GM10266 (cell line): ENCODE measurements around the gene UBTD1.

Experiments
- DNase-seq: peaks from one replicate; pipeline ENCODE4 v3.0.0; 2012; ENCODE audit errors: extremely low spot score
- TF ChIP-seq, protein P1 (sequence below): IDR thresholded peaks from 2 replicates; pipeline ENCODE4 v1.5.1; 2012; ENCODE audit warnings: mild to moderate bottlenecking, low read depth; ENCODE audit not compliant: control insufficient read depth, insufficient read depth; ENCODE audit errors: missing control alignments

UBTD1 gene

DNA sequence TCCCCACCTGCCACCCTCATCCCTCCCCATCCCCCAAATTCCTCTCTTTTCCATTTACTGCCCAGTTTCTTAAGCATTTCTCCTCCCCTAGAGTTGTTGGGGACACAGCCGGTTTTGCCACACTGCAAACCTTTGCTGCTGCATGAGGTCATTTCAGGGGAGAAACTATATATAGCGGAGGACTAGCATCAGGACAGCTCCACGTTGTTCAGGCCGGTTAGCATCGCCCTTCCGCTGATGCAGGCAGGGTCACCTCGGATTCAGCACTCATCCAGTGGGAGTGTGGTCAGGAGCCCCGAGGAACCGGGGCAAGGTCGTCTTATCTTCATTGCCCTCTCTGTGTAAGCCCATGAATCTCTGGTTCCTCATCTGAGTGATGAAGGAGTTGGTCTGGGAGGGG, 15.6 kb downstream of the UBTD1 start:
- DNase-seq: no peak
- TF ChIP-seq, protein P1, sequence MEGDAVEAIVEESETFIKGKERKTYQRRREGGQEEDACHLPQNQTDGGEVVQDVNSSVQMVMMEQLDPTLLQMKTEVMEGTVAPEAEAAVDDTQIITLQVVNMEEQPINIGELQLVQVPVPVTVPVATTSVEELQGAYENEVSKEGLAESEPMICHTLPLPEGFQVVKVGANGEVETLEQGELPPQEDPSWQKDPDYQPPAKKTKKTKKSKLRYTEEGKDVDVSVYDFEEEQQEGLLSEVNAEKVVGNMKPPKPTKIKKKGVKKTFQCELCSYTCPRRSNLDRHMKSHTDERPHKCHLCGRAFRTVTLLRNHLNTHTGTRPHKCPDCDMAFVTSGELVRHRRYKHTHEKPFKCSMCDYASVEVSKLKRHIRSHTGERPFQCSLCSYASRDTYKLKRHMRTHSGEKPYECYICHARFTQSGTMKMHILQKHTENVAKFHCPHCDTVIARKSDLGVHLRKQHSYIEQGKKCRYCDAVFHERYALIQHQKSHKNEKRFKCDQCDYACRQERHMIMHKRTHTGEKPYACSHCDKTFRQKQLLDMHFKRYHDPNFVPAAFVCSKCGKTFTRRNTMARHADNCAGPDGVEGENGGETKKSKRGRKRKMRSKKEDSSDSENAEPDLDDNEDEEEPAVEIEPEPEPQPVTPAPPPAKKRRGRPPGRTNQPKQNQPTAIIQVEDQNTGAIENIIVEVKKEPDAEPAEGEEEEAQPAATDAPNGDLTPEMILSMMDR: no peak

DNA sequence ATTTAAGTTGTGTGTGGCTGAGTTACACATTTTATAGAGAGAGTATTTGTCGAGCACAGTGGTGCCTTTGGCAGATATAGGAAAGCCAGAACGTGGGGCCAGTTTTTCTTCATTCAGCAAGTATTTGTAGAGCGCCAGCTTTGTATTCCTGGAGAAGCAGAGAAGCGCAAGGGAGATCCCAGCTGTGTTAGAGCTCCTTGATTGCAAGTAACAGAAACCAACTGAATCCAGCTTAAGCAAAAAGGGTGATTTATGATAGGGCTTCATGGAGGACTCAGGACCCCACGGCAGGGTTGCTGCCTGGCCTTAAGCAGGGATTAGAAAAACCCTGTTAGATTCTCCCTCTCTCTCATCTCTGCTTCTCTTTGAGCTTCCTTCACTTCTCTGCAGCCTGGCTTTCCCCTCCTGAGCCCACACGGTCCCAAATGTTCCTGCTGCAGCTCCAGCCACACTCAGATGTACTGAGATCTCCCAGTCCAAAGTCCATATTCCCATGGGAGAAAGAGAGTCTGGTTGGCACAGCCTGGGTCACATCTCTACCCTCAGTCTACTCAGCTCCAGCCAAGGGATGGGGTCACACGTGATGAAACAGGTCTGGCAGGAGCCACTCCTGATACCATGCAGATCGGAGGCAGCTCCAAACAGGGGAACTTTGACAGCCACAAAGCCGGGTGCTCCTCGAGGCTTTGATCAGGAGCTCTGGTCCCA, 16.7 kb downstream of the UBTD1 start:
- TF ChIP-seq, protein P1: no peak
- no peak for DNase-seq

DNA sequence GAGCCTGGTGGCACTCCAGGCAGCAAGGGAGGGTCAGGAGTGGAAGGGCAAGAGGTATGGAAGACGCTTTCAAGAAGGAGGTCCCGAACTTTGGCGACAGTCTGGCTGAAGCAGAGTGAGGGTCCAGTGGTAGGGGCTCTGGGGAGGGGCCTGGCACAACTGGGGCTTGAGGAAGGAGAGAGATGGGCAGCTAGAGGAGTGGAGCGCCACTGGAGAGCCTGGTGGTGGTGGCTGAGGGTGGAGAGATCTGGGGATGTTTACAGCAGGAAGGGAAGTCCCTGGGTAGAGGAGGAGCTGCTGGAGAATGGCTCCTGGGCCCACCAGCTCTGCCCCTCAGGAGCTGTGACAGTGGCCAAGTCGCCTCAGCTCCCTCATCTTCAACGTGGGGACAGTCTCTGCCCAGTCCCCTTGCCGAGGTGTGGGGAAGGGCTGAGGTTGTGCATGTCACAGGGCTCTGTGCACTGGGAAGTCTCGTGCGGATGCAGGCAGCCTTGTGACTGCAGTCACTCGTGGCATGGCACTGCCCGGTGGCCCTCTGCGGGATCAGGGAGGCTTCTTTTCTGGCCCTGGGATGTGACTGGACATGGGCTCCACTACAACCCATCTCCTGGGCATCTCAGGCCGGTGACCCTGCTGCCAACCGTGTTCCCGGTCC, 18.5 kb downstream of the UBTD1 start:
- TF ChIP-seq, protein P1: no peak

DNA sequence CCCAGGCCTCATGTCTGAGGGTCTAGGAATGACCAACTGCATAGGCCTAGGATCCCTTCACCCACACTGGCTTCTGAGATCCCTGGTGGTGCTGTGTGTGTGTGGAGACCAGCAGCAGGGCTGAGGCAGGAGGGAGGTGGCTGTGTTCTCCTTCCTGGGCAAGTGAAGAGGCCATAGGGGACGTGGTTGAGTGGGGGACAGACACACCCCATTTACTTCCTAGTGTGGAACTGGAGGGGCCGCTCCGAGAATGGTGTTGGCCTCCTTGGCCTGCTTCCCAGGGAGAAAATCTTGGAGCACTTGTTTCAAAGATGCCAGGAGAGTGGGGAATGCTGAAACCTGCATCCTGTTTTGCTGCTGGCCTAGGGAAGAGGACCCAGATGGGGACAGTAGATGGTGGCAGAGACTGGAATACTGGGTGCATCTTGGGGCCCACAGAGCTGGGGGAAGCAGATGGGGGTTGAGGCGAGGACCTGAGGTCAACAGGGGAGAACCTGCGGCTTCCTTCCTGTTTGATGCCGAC, 19.1 kb downstream of the UBTD1 start:
- no peak for DNase-seq
- TF ChIP-seq, protein P1: no peak

More for the DNA sequence above, 18.5 kb downstream of the UBTD1 start:
- no peak for DNase-seq

DNA sequence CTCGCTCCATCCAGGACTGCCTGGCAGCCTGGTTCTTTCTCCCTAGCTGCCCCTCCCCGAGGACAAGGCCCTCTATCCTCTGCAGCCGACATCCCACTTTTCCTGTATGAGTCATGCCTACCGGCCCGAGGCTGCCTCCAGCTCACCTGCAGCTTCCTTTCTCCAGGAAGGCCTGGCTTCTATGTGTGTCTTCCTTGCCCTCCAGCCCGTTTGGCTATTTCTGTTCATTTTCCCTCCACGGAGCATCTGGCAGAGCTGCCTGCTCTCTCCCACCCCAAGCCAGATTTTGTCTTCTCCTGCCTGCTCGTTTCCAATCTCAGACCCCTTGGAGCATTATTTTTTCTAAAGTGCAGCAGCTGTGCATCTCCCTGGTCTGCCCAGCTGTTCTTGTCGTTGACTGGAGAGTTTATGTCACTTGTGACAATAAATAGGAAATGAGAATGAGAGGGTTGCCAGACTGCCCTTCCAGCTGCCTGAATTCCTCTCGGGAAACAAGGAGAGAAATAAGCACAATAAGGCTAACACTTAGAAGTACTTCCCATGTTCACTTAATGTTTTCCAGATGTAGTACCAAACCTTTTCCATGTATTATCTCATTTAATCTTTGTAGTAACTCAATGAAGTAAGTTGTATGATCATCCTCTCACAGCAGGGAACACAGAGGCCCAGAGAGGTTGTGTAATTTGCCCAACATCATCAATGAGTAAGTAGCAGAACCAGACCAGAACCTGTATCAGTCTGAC, 19.7 kb downstream of the UBTD1 start:
- TF ChIP-seq, protein P1: no peak
- DNase-seq: no peak

DNA sequence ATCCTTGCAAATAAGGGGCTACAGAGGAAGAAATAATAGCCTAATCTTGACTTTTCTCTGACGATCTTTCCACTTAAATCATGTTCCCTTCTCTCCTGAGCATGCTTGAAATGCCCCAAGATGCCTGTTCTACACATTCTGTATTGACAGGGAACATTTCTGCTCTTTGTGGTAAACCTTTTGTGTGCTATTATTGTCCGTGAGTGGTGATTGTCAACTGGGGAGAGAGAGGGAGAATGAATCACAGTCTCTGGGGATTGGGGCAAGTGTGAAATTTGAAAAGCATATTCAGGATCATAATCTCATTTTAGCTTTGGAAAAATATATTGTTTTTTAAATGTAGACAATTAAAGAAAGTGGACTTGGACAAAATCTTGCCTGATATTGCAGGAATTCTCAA, 20.6 kb downstream of the UBTD1 start:
- DNase-seq: no peak
- TF ChIP-seq, protein P1: no peak
